Endothelial cell of umbilical vein (primary cell): ENCODE results near the gene AFF1. TPM values are rescaled to one million over a fixed set of nuclear protein-coding genes. Genes with fewer than 3 reads are reported as not detected.

ENCODE experiments used
- BruUV-seq: library from RNA; stranded (reverse); fragments of 400-500 nt; replicated peaks from 2 replicates; lab custom pipeline; 2021; lab: Mats Ljungman, UMichigan
- CTCF ChIA-PET: fragments of 300-600, 350-600 bp; sonication (Branson Sonifier 250); formaldehyde crosslinking; loops from one replicate; lab custom pipeline; 2021; ENCODE audit warnings: antibody characterized with exemption, inconsistent platforms; lab: Charles Lee
- POLR2A ChIA-PET: fragments of 300-600, 350-600 bp; sonication (Branson Sonifier 250); formaldehyde crosslinking; loops from one replicate; lab custom pipeline; 2021; ENCODE audit warnings: antibody characterized with exemption, inconsistent platforms; lab: Charles Lee
- DNase-seq: peaks from one replicate; pipeline ENCODE4 v3.0.0-alpha.2; 2011; ENCODE audit warnings: low read depth, low spot score
- FAIRE-seq: peaks from 2 replicates; lab custom pipeline; 2011; peaks lifted over from hg19 to GRCh38; lab: Jason Lieb, UNC
- H2AFZ ChIP-seq: 2 replicates; pipeline ENCODE4 v1.6.0; 2012; ENCODE audit warnings: low read depth, low read length, control low read depth, inconsistent platforms
- H3K27ac ChIP-seq: 2 replicates; pipeline ENCODE4 v1.5.1; 2011; ENCODE audit warnings: low read depth, mild to moderate bottlenecking, control low read depth, low read length, moderate library complexity; ENCODE audit not compliant: insufficient read depth
- H3K27me3 ChIP-seq, 2 experiments: 2 replicates each; pipeline versions ENCODE4 v1.6.0 to v1.6.1; 2011; ENCODE audit warnings: low read length in 2 of 2, mixed read lengths in 1 of 2; ENCODE audit not compliant: control insufficient read depth in 2 of 2, insufficient read depth in 2 of 2
- H3K36me3 ChIP-seq, 2 experiments: 2 replicates in 1 of 2; 3 replicates in 1 of 2; pipeline ENCODE4 v1.5.1; 2011; ENCODE audit warnings: low read length in 2 of 2, mild to moderate bottlenecking in 1 of 2, moderate library complexity in 1 of 2; ENCODE audit not compliant: control insufficient read depth in 2 of 2, insufficient read depth in 2 of 2; ENCODE audit errors: extremely low read depth in 1 of 2
- H3K4me1 ChIP-seq: 3 replicates; pipeline ENCODE4 v1.5.1; 2011; ENCODE audit warnings: mild to moderate bottlenecking, low read length; ENCODE audit not compliant: control insufficient read depth, insufficient read depth; ENCODE audit errors: extremely low read depth
- H3K4me2 ChIP-seq: 2 replicates; pipeline ENCODE4 v1.6.1; 2011; ENCODE audit warnings: low read length, control low read depth, mixed read lengths; ENCODE audit not compliant: insufficient read depth
- H3K4me3 ChIP-seq, 3 experiments: fragments of 200-600 bp in 1 of 3; sonication (generic), shearing (Covaris generic) in 1 of 3; replicated peaks in 1 of 3; 2 replicates each; pipeline ENCODE4 v1.5.1; 2011 to 2016; ENCODE audit warnings: control low read depth in 3 of 3, low read length in 3 of 3, mild to moderate bottlenecking in 2 of 3, inconsistent platforms in 1 of 3, low read depth in 1 of 3, moderate library complexity in 1 of 3; ENCODE audit not compliant: insufficient read depth in 1 of 3
- H3K79me2 ChIP-seq: 2 replicates; pipeline ENCODE4 v1.6.0; 2012; ENCODE audit warnings: low read length, inconsistent platforms; ENCODE audit not compliant: control insufficient read depth, insufficient read depth
- H3K9ac ChIP-seq: replicated peaks from 2 replicates; pipeline ENCODE3; 2011; ENCODE audit warnings: low read length, control low read depth; ENCODE audit not compliant: insufficient read depth; ENCODE audit errors: extremely low read depth
- H3K9me1 ChIP-seq: replicated peaks from 3 replicates; pipeline ENCODE4 v1.6.0; 2011; ENCODE audit warnings: mild to moderate bottlenecking, low read length; ENCODE audit not compliant: control insufficient read depth, insufficient read depth; ENCODE audit errors: extremely low read depth
- H3K9me3 ChIP-seq: replicated peaks from 2 replicates; pipeline ENCODE4 v1.5.1; 2012; ENCODE audit warnings: low read length, inconsistent platforms; ENCODE audit not compliant: control insufficient read depth, insufficient read depth
- H4K20me1 ChIP-seq: replicated peaks from 2 replicates; pipeline ENCODE3; 2011; ENCODE audit warnings: mild to moderate bottlenecking, low read length; ENCODE audit not compliant: control insufficient read depth, insufficient read depth; ENCODE audit errors: extremely low read depth
- CTCF ChIP-seq, 2 donors: IDR thresholded peaks; 1 replicate in 1 of 2; 2 replicates in 1 of 2; pipeline ENCODE4 v1.5.1; 2011; ENCODE audit warnings: low read length in 2 of 2, mild to moderate bottlenecking in 2 of 2, moderate library complexity in 2 of 2, control low read depth in 1 of 2, inconsistent platforms in 1 of 2, low read depth in 1 of 2; ENCODE audit not compliant: insufficient read depth in 1 of 2; ENCODE audit errors: extremely low read depth in 1 of 2
- FOS ChIP-seq: IDR thresholded peaks from 2 replicates; pipeline ENCODE4 v1.6.1; 2011; ENCODE audit warnings: mild to moderate bottlenecking, low read length, moderate library complexity, borderline replicate concordance; ENCODE audit not compliant: insufficient read depth
- GATA2 ChIP-seq: IDR thresholded peaks from 2 replicates; pipeline ENCODE4 v1.7.0; 2011; ENCODE audit warnings: low read depth, mild to moderate bottlenecking, moderate library complexity, mixed read lengths, low read length; ENCODE audit not compliant: insufficient read length, insufficient read depth
- MAX ChIP-seq: IDR thresholded peaks from 2 replicates; pipeline ENCODE4 v1.6.1; 2011; ENCODE audit not compliant: insufficient read depth, insufficient read length
- MYC ChIP-seq: IDR thresholded peaks from one replicate; pipeline ENCODE4 v1.6.1; 2011; ENCODE audit warnings: mild to moderate bottlenecking, low read depth, low read length
- POLR2A ChIP-seq: IDR thresholded peaks from 2 replicates; pipeline ENCODE4 v1.6.1; 2012; ENCODE audit warnings: low read depth, mild to moderate bottlenecking, control low read depth, low read length
- POLR2AphosphoS5 ChIP-seq: IDR thresholded peaks from 2 replicates; pipeline ENCODE4 v1.6.1; 2012; ENCODE audit warnings: low read depth, mild to moderate bottlenecking, control low read depth, low read length, moderate library complexity; ENCODE audit not compliant: insufficient read depth
- dilution Hi-C: fragments of 300-500 bp; cut with MboI; formaldehyde crosslinking; loops from one replicate; pipeline ENCODE4 v1.15.0; 2019; ENCODE audit warnings: low sequenced_read_pairs; ENCODE audit not compliant: extremely low pct_ligation_motif_present
- intact Hi-C: fragments of 100-400 bp; cut with micrococcal nuclease; formaldehyde crosslinking; loops from one replicate; pipeline ENCODE4 v1.10.0; 2022
- polyA plus RNA-seq, 4 experiments: library from polyadenylated mRNA; depleted of rRNA in 3 of 4; stranded (reverse) in 3 of 4; unstranded in 1 of 4; fragments of >200 nt; gene quantifications; 2 replicates each; pipeline versions ENCODE4 v1.2.1 to v1.2.3, GENCODE V29; 2011 to 2012; ENCODE audit warnings: missing spikeins in 1 of 4
- total RNA-seq: library from RNA; stranded (reverse); gene quantifications from 2 replicates; pipeline ENCODE4 v1.2.3, GENCODE V29; 2021

AFF1 gene
- total and polyA plus RNA-seq, 2 donors (not counting 3 experiments of a cell fraction or from before 2014, with no cell fraction given) = 26.2 to 106 TPM

- Histone ChIP-seq H3K79me2 (peaks cover 64% of the 10 kb centered on the region), H3K9me3 (no peaks in the 10 kb centered on the region), H3K4me1 (peaks cover 33% of the 10 kb centered on the region), H3K4me3 (no peak overlapping the region), H3K4me2 (no peak overlapping the region), H3K27ac (no peak overlapping the region), H3K9ac (no peak overlapping the region), H2AFZ (no peak overlapping the region), H3K36me3 (no peaks in the 10 kb centered on the region), H4K20me1 (no peaks in the 10 kb centered on the region), H3K27me3 (no peaks in the 10 kb centered on the region), H3K9me1 (no peaks in the 10 kb centered on the region)
- no peak for DNase-seq
- intact Hi-C loops (no loop called here), dilution Hi-C loops (no loop called here)
- BruUV-seq = no TSS peak
- ChIA-PET POLR2A (interaction anchor here (0.6 to 1.3 kb wide), 2 partner anchors 26 to 67 kb away, joined by 4 read pairs; no protein-coding TSS in a partner anchor), CTCF (interaction anchor here (0.6 to 2.2 kb wide), 6 partner anchors 9 to 64 kb away, joined by 3 to 13 read pairs (median 4); partner anchors contain the start of gene AFF1)
- TF ChIP-seq MAX (no peak), MYC (no peak), POLR2AphosphoS5 (no peak), GATA2 (no peak)
- no peak for FAIRE-seq
These were observed 10.4 kb downstream of the AFF1 start for GRCh38 chr4:86944964-86945781.

- FAIRE-seq (no peak), DNase-seq (no peak)
- POLR2A ChIA-PET = no interaction called here
- no peaks in the 10 kb centered on the region for H3K27me3 ChIP-seq
- no peaks in the 10 kb centered on the region for H3K9me1 ChIP-seq
- H3K9me3 ChIP-seq = no peaks in the 10 kb centered on the region
- no peak overlapping the region for H3K27ac ChIP-seq
- BruUV-seq = no TSS peak
- H3K4me2 ChIP-seq = peak overlapping the region; percentile 57
- peaks cover 47% of the 10 kb centered on the region for H3K79me2 ChIP-seq
- no peaks in the 10 kb centered on the region for H4K20me1 ChIP-seq
- no peaks in the 10 kb centered on the region for H3K36me3 ChIP-seq
- CTCF ChIA-PET = interaction anchor here (0.6 to 2.7 kb wide), 5 partner anchors 10 to 1486 kb away, joined by 3 to 6 read pairs (median 3); no protein-coding TSS in a partner anchor
- dilution Hi-C loops = no loop called here
- no peak overlapping the region for H2AFZ ChIP-seq
- intact Hi-C loops = no loop called here
- H3K4me3 ChIP-seq = no peak overlapping the region
- no peak for TF ChIP-seq GATA2
- no peak for TF ChIP-seq FOS
- TF ChIP-seq CTCF (IDR thresholded peaks at IDR 0.05; ENCODE audit: extremely low read depth in 1 of 2, insufficient read depth in 1 of 2, low read depth in 1 of 2, low read length in 2 of 2) = no peak
- no peak for TF ChIP-seq POLR2A
- TF ChIP-seq POLR2AphosphoS5 = no peak
- no peak for TF ChIP-seq MYC
- no peak for TF ChIP-seq MAX
- H3K9ac ChIP-seq = no peak overlapping the region
- H3K4me1 ChIP-seq = peaks cover 24% of the 10 kb centered on the region
These were observed 12.2 kb downstream of the AFF1 start for GRCh38 chr4:86946868-86947500.
